ACC112 (cell line): ENCODE results near the gene UNC80.

Experiments
- H2AFZ ChIP-seq: fragments of 200-600 bp; sonication (generic); one replicate; pipeline ENCODE4 v1.6.0; 2017; ENCODE audit warnings: antibody characterized with exemption, low read length; ENCODE audit not compliant: unreplicated experiment
- H3K27ac ChIP-seq: fragments of 200-600 bp; sonication (generic); 2 replicates; pipeline ENCODE4 v1.5.1; 2014; ENCODE audit warnings: low read depth, mild to moderate bottlenecking, antibody characterized with exemption, low read length, moderate library complexity
- H3K27me3 ChIP-seq: fragments of 200-600 bp; sonication (generic); 2 replicates; pipeline ENCODE4 v1.6.1; 2014; ENCODE audit warnings: mild to moderate bottlenecking, antibody characterized with exemption, low read length, moderate library complexity, mixed read lengths; ENCODE audit not compliant: insufficient read depth
- H3K36me3 ChIP-seq: fragments of 200-600 bp; sonication (generic); 2 replicates; pipeline ENCODE4 v1.6.1; 2016; ENCODE audit warnings: mild to moderate bottlenecking, antibody characterized with exemption, low read length, moderate library complexity, mixed read lengths; ENCODE audit not compliant: insufficient read depth
- H3K4me1 ChIP-seq: fragments of 200-600 bp; sonication (generic); one replicate; pipeline ENCODE4 v1.6.1; 2016; ENCODE audit warnings: low read length, mixed read lengths; ENCODE audit not compliant: insufficient read depth, unreplicated experiment, control insufficient read depth
- H3K4me3 ChIP-seq: fragments of 200-600 bp; sonication (generic); 2 replicates; pipeline ENCODE4 v1.5.1; 2014; ENCODE audit warnings: mild to moderate bottlenecking, low read depth, low read length
- H3K79me2 ChIP-seq: fragments of 200-600 bp; sonication (generic); one replicate; pipeline ENCODE4 v1.6.0; 2016; ENCODE audit warnings: low read length; ENCODE audit not compliant: control insufficient read depth, unreplicated experiment, insufficient read depth

UNC80 gene

DNA sequence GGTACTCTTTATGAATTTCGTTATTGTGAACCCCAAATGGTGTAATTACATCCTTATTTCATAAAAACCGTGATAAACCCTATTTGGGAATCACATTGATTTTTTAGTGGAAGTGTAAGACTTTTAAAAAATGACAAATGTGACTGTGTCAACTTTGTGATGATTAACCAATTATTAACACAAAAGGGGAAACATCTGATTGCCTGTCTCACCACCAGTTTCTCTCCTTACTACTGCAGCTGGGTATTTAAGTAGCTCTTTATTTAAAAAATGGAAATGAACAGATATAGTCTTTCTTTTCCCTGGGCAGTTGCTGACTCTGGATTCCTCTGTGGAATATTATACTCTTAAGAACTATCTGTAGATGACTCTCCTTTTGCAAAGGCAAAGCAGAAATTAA, 219.2 kb downstream of the UNC80 start:
- Histone ChIP-seq H3K4me3 (no peak overlapping the region), H2AFZ (no peak overlapping the region), H3K4me1 (no peaks in the 10 kb centered on the region), H3K79me2 (no peaks in the 10 kb centered on the region), H3K27ac (no peak overlapping the region), H3K36me3 (no peaks in the 10 kb centered on the region), H3K27me3 (no peaks in the 10 kb centered on the region)

DNA sequence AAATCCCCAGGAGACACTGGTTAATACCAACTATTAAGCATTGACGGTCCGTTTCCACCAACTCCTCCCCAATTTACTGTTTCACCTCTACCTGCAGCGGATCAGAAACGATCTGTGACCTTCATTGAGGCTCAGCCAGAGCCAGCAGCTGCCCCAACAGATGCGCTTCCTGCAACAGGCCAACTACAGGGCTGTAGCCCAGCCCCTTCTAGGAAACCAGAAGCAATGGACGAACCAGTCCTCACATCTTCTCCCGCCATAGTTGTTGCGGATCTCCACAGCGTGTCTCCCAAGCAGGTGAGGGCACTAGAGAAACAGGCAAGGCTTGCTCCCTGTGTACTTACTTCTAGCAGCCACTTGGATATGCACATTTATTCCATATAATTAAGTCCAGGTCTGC, 222.3 kb downstream of the UNC80 start:
- H3K27me3 ChIP-seq, result no peaks in the 10 kb centered on the region
- H3K4me1 ChIP-seq, result no peaks in the 10 kb centered on the region
- no peak overlapping the region for H3K4me3 ChIP-seq
- no peak overlapping the region for H2AFZ ChIP-seq
- H3K79me2 ChIP-seq, result no peaks in the 10 kb centered on the region
- H3K27ac ChIP-seq, result no peak overlapping the region
- H3K36me3 ChIP-seq, result no peaks in the 10 kb centered on the region

DNA sequence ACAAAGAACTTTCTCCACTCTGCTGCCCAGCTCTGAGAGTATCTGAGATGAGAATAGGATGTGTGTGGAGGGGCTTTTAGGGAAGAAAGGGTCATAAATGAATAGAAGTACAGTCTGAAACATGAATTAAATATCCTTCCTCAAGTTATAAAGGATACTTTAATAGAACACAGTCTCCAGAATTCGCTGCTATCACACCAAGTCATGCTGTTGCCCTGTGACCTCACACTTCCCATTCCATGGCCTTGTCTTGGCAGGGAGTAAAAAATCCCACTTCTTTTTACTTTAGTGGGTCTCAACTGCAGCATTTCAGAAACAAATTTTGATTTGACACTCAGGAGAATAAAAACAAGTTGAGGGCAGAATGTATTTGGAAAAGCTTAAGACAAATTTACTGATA, 227.0 kb downstream of the UNC80 start:
- peaks cover 8% of the 10 kb centered on the region for H3K4me1 ChIP-seq
- H3K36me3 ChIP-seq, result no peaks in the 10 kb centered on the region
- H3K27ac ChIP-seq, result no peak overlapping the region
- peak overlapping the region; percentile 57 for H2AFZ ChIP-seq
- H3K27me3 ChIP-seq, result no peaks in the 10 kb centered on the region
- peaks cover 12% of the 10 kb centered on the region for H3K79me2 ChIP-seq
- no peak overlapping the region for H3K4me3 ChIP-seq

DNA sequence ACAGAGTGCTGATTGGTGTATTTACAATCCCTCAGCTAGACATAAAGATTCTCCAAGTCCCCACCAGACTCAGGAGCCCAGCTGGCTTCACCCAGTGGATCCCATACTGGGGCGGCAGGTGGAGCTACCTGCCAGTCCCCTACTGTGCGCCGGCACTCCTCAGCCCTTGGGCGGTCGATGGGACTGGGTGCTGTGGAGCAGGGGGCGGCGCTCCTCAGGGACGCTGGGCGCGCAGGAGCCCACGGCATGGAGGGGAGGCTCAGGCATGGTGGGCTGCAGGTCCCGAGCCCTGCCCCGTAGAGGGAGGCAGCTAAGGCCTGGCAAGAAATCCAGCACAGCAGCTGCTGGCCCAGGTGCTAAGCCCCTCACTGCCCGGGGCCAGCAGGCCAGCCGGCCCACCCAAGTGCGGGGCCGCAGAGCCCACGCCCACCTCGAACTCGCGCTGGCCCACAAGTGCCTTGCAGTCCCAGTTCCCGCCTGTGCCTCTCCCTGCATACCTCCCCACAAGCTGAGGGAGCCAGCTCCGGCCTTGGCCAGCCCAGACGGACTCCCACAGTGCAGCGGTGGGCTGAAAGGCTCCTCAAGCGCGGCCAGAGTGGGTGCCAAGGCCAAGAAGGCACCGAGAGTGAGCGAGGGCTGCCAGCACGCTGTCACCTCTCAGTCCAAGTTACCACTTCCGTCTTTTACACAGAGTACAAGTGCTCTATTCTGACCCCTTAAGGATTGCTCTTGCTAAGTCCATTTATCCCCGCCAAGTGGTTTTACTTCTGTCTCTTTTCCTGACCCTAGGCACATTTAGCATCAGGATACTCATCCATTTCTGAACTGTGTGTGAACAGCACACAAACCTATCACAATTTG, 229.1 kb downstream of the UNC80 start:
- no peak overlapping the region for H3K4me3 ChIP-seq
- H3K36me3 ChIP-seq, result no peaks in the 10 kb centered on the region
- no peak overlapping the region for H2AFZ ChIP-seq
- peaks cover 33% of the 10 kb centered on the region for H3K79me2 ChIP-seq
- H3K27ac ChIP-seq, result no peak overlapping the region
- no peaks in the 10 kb centered on the region for H3K27me3 ChIP-seq
- peaks cover 28% of the 10 kb centered on the region for H3K4me1 ChIP-seq

DNA sequence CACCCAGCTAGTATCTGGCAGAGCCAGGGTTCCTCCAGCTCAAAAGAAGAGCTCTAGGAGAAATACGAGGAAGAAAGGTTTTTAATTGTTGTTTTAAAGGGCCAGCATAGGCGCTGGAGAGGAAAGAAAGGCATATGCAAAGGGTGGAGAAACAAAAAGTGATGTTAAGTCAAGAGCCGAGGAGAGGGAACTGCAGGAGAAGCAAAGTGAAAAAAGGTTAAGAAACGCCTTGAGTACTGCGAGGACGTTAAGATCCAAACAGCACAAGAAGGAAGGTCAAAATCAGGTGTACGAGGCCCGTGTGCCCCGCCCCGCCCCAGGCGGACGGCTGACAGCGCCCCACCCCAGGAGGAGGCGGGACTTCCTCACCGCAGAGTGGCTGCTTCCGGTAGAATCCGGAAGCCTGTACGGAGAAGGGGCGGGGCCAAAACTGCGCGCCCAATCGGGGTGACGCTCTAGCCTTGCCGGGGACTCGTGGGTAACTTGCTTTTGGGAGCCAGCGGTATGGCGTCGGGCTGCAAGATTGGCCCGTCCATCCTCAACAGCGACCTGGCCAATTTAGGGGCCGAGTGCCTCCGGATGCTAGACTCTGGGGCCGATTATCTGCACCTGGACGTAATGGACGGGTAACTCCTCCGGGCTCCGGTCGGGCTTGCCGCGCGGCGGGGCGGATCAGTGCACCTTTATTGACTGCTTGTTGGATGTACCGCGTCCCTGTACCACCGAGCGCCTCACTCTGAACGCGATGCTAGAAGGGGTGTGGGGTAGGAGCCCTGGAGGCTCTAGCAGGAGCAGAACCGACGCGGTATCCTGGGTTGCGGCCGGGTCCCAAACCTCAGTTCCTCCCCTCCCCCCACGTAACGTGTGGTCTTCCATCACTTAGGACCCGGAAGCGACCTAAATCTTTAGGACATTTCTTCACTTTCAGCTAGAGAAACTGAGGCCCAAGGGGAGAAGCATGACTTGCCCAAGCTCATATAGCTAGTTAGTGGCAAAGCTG, 230.8 kb downstream of the UNC80 start, which contains the start of gene RPE:
TSS of gene RPE (plus strand) at position 481 of the 1,000 bp plus-strand sequence. CDS start at position 505, 24 bp downstream.
- Histone ChIP-seq H3K36me3 (no peaks in the 10 kb centered on the region), H2AFZ (peak within 1 kb of the TSS; percentile 94), H3K4me1 (peaks cover 32% of the 10 kb centered on the region), H3K79me2 (peaks cover 50% of the 10 kb centered on the region), H3K27me3 (no peaks in the 10 kb centered on the region), H3K27ac (peak within 1 kb of the TSS; percentile 7; the same call in 1 of the 2 replicates), H3K4me3 (peak within 1 kb of the TSS; percentile 96)

DNA sequence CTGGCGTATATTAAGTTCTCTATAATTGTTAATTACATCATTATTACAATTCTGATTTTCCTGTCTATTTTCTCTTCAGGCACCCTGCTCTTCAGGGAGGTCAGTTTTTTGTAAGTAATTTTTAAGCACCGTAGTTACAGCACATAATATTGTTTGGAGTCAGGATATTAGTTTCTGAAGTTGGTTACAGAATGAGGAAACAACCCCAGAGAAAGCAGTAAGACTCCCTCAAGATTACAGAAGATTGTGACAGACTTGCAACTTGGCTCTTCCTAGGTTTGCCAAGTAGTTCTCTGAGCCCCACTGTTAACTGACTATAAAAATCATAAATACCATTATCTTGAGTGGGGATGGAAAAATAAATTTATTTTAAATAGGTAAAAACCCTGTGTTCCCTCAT, 231.7 kb downstream of the UNC80 start:
- H3K27me3 ChIP-seq, result no peaks in the 10 kb centered on the region
- no peaks in the 10 kb centered on the region for H3K36me3 ChIP-seq
- peak overlapping the region; percentile 96 for H3K4me3 ChIP-seq
- no peak overlapping the region for H2AFZ ChIP-seq
- no peak overlapping the region for H3K27ac ChIP-seq
- peaks cover 32% of the 10 kb centered on the region for H3K4me1 ChIP-seq
- peaks cover 59% of the 10 kb centered on the region for H3K79me2 ChIP-seq

DNA sequence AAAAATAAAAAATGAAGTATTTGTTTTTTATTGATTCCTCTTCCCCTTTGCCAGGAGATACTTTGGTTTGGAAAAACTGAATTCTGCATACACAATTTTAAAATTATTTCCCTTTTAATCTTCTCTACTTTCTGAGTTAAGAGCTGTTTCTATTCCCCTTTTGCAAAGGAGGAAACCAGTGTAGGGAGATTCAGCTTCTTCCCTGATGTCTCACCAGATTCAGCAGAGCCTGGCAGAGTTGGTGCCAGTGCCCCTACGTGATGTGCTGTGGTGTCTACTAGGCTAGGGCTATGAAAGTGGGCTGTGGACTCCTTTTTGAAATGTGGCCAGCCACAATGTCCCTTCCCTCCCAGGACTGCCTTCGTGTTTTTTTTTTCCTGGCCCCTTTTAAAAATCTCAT, 233.2 kb downstream of the UNC80 start:
- H3K27me3 ChIP-seq, result no peaks in the 10 kb centered on the region
- H3K79me2 ChIP-seq, result peaks cover 73% of the 10 kb centered on the region
- peaks cover 3% of the 10 kb centered on the region; the same call in 1 of the 2 replicates for H3K36me3 ChIP-seq
- peaks cover 32% of the 10 kb centered on the region for H3K4me1 ChIP-seq
- no peak overlapping the region for H2AFZ ChIP-seq
- no peak overlapping the region for H3K27ac ChIP-seq
- no peak overlapping the region; the same call in 1 of the 2 replicates for H3K4me3 ChIP-seq

DNA sequence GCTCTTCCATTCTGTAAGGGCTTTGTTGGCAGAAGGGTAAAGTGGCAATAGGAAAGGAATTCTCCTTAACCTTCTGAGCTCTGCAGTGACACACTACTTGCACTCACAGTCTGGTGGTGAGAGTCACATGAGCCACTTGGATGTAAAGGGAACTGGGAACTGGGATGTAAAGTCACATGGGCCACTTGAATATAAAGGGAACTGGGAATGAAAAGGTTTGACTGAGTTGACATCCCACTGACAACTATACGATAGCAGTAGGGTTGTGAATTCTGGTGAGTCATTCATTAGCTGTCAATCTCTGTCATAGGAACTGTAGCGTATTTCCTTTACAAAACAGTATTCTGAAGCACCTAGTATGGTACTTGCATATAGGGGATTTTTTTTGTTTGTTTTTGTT, 236.3 kb downstream of the UNC80 start:
- Histone ChIP-seq H3K27ac (no peak overlapping the region), H3K79me2 (peaks cover 92% of the 10 kb centered on the region), H3K27me3 (no peaks in the 10 kb centered on the region), H2AFZ (no peak overlapping the region), H3K4me1 (peaks cover 27% of the 10 kb centered on the region), H3K36me3 (peaks cover 20% of the 10 kb centered on the region; the same call in 1 of the 2 replicates), H3K4me3 (no peak overlapping the region)

DNA sequence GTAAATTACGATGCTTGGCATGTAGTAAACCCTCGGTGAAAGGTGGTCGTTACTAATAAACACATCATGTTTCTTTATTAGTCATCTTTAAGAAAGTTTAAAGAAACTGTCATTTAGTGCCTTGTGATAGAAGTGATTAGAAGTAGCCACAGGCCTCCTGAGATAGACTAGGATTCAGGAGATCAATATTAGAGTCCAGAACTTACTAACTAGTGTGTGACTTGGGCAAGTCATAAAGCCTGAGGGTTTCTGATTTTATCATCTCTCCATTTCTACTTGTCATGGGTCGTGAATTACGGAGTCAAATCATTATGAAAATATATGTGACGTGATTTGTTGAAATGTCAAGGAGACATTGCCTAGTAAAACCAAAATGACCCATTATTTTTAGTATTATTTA, 237.5 kb downstream of the UNC80 start:
- H3K36me3 ChIP-seq, result peaks cover 21% of the 10 kb centered on the region; the same call in 1 of the 2 replicates
- peaks cover 19% of the 10 kb centered on the region for H3K4me1 ChIP-seq
- H3K4me3 ChIP-seq, result no peak overlapping the region
- no peak overlapping the region for H2AFZ ChIP-seq
- no peaks in the 10 kb centered on the region for H3K27me3 ChIP-seq
- H3K27ac ChIP-seq, result no peak overlapping the region
- peaks cover 89% of the 10 kb centered on the region for H3K79me2 ChIP-seq

DNA sequence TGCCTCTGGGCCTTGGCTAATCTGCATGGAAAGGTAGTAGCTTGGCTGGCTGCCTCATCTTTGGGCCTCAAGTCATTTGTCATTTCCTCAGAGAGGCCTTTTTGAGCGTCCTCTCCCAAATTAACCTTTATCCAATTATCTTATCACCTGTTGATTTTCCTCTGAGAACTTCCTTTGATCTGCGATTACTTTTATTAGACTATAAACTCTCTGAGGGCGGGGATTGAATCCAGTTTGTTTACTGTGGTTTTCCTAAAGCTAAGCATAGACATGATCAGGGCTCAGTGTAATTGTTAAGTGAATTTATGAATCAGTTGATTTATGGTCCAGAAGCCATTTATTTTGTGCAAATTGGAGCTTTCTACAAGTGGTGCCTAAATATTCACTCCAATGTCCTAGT, 238.3 kb downstream of the UNC80 start:
- Histone ChIP-seq H3K4me1 (peaks cover 12% of the 10 kb centered on the region), H3K79me2 (peaks cover 84% of the 10 kb centered on the region), H3K27ac (no peak overlapping the region), H2AFZ (no peak overlapping the region), H3K27me3 (no peaks in the 10 kb centered on the region), H3K36me3 (peaks cover 24% of the 10 kb centered on the region; the same call in 1 of the 2 replicates), H3K4me3 (no peak overlapping the region)
